HCT116 (cell line): ENCODE results near the gene DENND1A.

ENCODE experiments used
- POLR2A ChIP-seq: IDR thresholded peaks from 2 replicates; pipeline ENCODE4 v1.7.0; 2011; ENCODE audit warnings: borderline replicate concordance; ENCODE audit not compliant: insufficient read depth, insufficient read length; ENCODE audit errors: extremely low read depth
- POLR2AphosphoS5 ChIP-seq: IDR thresholded peaks from 2 replicates; pipeline ENCODE4 v1.6.1; 2011; ENCODE audit warnings: mild to moderate bottlenecking, low read depth, low read length, moderate library complexity
- RAD21 ChIP-seq: IDR thresholded peaks from 2 replicates; pipeline ENCODE4 v1.6.1; 2012; ENCODE audit warnings: low read depth, mild to moderate bottlenecking
- SIN3A ChIP-seq: IDR thresholded peaks from 2 replicates; pipeline ENCODE4 v1.6.1; 2012; ENCODE audit warnings: low read depth
- SP1 ChIP-seq: IDR thresholded peaks from 2 replicates; pipeline ENCODE4 v1.6.1; 2012; ENCODE audit warnings: low read depth
- TCF7L2 ChIP-seq: IDR thresholded peaks from 2 replicates; pipeline ENCODE4 v1.7.0; 2011; ENCODE audit warnings: borderline replicate concordance, inconsistent platforms; ENCODE audit not compliant: insufficient read depth, insufficient read length; ENCODE audit errors: extremely low read depth
- ZFX ChIP-seq: fragments of 450-650 bp; IDR thresholded peaks from 2 replicates; pipeline ENCODE4 v1.6.1; 2017
- TF ChIP-seq, protein P1 (sequence below), 3 experiments: fragments of 200-600 bp in 1 of 3; sonication (generic) in 1 of 3; IDR thresholded peaks in 2 of 3; conservative IDR thresholded peaks in 1 of 3; 2 replicates each; pipeline ENCODE4 v1.5.1; 2012 to 2017; ENCODE audit warnings: low read depth in 2 of 3, low read length in 2 of 3, antibody characterized with exemption in 1 of 3, borderline replicate concordance in 1 of 3, control low read depth in 1 of 3, mild to moderate bottlenecking in 1 of 3, mixed read lengths in 1 of 3, mixed run types in 1 of 3, moderate library complexity in 1 of 3; ENCODE audit not compliant: insufficient read depth in 1 of 3

DNA sequence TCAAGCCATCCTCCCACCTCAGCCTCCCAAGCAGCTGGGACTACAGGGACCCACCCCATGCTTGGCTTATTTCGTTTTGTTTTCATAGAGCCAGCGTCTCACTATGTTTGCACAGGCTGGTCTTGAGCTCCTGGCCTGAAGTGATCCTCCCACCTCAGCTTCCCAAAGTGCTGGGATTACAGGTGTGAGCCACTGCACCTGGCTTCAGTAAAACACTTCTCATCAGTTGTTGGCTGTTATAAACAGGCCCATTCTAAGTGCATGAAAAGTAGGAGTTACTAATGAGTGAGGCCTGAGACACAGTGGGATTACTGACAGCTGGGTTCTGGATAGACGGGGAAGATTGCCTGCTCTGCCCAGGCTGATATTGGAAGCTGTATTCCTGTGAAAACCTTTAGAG, 570.4 kb downstream of the DENND1A start:
- TF ChIP-seq, protein P1, sequence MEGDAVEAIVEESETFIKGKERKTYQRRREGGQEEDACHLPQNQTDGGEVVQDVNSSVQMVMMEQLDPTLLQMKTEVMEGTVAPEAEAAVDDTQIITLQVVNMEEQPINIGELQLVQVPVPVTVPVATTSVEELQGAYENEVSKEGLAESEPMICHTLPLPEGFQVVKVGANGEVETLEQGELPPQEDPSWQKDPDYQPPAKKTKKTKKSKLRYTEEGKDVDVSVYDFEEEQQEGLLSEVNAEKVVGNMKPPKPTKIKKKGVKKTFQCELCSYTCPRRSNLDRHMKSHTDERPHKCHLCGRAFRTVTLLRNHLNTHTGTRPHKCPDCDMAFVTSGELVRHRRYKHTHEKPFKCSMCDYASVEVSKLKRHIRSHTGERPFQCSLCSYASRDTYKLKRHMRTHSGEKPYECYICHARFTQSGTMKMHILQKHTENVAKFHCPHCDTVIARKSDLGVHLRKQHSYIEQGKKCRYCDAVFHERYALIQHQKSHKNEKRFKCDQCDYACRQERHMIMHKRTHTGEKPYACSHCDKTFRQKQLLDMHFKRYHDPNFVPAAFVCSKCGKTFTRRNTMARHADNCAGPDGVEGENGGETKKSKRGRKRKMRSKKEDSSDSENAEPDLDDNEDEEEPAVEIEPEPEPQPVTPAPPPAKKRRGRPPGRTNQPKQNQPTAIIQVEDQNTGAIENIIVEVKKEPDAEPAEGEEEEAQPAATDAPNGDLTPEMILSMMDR (IDR thresholded peaks at IDR 0.05 in 2 of 3, conservative IDR thresholded peaks at IDR 0.05 in 1 of 3; ENCODE audit: borderline replicate concordance in 1 of 3, insufficient read depth in 1 of 3, low read depth in 2 of 3, low read length in 2 of 3): no peak
- TF ChIP-seq POLR2A (no peak), SIN3A (no peak), RAD21 (no peak), SP1 (no peak), ZFX (no peak), TCF7L2 (no peak), POLR2AphosphoS5 (no peak)
